A549 (cell line): ENCODE measurements around the gene ARHGAP23. TPM values are rescaled to one million over a fixed set of nuclear protein-coding genes. Genes with fewer than 3 reads are reported as not detected.

Experiments used
- ATAC-seq, 2 experiments: fragments of 200-7000 bp in 1 of 2; fragments of >200 bp in 1 of 2; cut with Nextera tagmentation in 1 of 2; cut with Tn5 transposase in 1 of 2; 3 replicates each; pipeline versions ENCODE4 v1.8.0 to v1.9.1; 2018 to 2020; ENCODE audit warnings: mild to moderate bottlenecking in 1 of 2, moderate library complexity in 1 of 2
- CTCF ChIA-PET: fragments of 300-600 bp; sonication (Branson Sonifier 250); formaldehyde crosslinking; extraction: SDS; loops from one replicate; lab custom pipeline; 2021; ENCODE audit warnings: antibody characterized with exemption, inconsistent platforms; lab: Yijun Ruan, JAX
- POLR2A ChIA-PET: fragments of 350-600 bp; formaldehyde crosslinking; extraction: SDS; loops from one replicate; lab custom pipeline; 2021; ENCODE audit warnings: antibody characterized with exemption, inconsistent platforms; lab: Yijun Ruan, JAX
- DNase-seq, 2 experiments: peaks; one replicate each; pipeline versions ENCODE4 v3.0.0 to v3.0.0-alpha.2; 2011 to 2016; ENCODE audit warnings: low read depth in 1 of 2, low spot score in 1 of 2
- FAIRE-seq: peaks from 2 replicates; lab custom pipeline; 2011; peaks lifted over from hg19 to GRCh38; lab: Jason Lieb, UNC
- H3K27ac ChIP-seq, 2 experiments: fragments of >200 bp; sonication (Bioruptor Twin); formaldehyde crosslinking; 3 replicates each; pipeline ENCODE4 v1.5.1; 2016 to 2017
- H3K4me1 ChIP-seq: fragments of >200 bp; sonication (Bioruptor Twin); formaldehyde crosslinking; 3 replicates; pipeline ENCODE4 v1.6.1; 2016
- H3K4me2 ChIP-seq: fragments of >200 bp; sonication (Bioruptor Twin); formaldehyde crosslinking; 3 replicates; pipeline ENCODE4 v1.6.1; 2016
- H3K4me3 ChIP-seq: fragments of >200 bp; sonication (Bioruptor Twin); formaldehyde crosslinking; 3 replicates; pipeline ENCODE4 v1.5.1; 2016
- H3K9me3 ChIP-seq: fragments of >200 bp; sonication (Bioruptor Twin); formaldehyde crosslinking; 3 replicates; pipeline ENCODE4 v1.6.1; 2016
- ATOH8 ChIP-seq: fragments of 250-450 bp; sonication (Bioruptor Pico); IDR thresholded peaks from 2 replicates; pipeline ENCODE4 v1.5.0; 2020; ENCODE audit warnings: low read depth, mild to moderate bottlenecking, moderate library complexity
- CBX2 ChIP-seq: fragments of 200-600 bp; sonication (generic); IDR thresholded peaks from 2 replicates; pipeline ENCODE4 v1.6.1; 2016; ENCODE audit warnings: low read depth, mild to moderate bottlenecking, borderline replicate concordance
- EHF ChIP-seq: fragments of 250-450 bp; sonication (Bioruptor Pico); IDR thresholded peaks from 2 replicates; pipeline ENCODE4 v1.5.0; 2020; ENCODE audit warnings: mild to moderate bottlenecking
- FOSB ChIP-seq: fragments of 250-450 bp; sonication (Bioruptor Pico); IDR thresholded peaks from 2 replicates; pipeline ENCODE4 v1.5.0; 2020; ENCODE audit warnings: mild to moderate bottlenecking, moderate library complexity
- FOSL2 ChIP-seq, 2 experiments: fragments of 450-650 bp in 1 of 2; fragments of >200 bp in 1 of 2; sonication (Bioruptor Twin) in 1 of 2; formaldehyde crosslinking; IDR thresholded peaks; 2 replicates each; pipeline versions ENCODE4 v1.5.0 to v1.6.1; 2016 to 2020; ENCODE audit warnings: mild to moderate bottlenecking in 1 of 2, moderate library complexity in 1 of 2
- HDAC2 ChIP-seq: fragments of 200-600 bp; sonication (generic); IDR thresholded peaks from 2 replicates; pipeline ENCODE4 v1.6.1; 2016
- HEYL ChIP-seq: fragments of 250-450 bp; sonication (Bioruptor Pico); IDR thresholded peaks from 2 replicates; pipeline ENCODE4 v1.8.0; 2021; ENCODE audit warnings: mild to moderate bottlenecking, moderate library complexity
- HOXA7 ChIP-seq: fragments of 250-450 bp; sonication (Bioruptor Pico); IDR thresholded peaks from 2 replicates; pipeline ENCODE4 v1.5.0; 2020; ENCODE audit warnings: mild to moderate bottlenecking, moderate library complexity
- HOXB13 ChIP-seq: fragments of 250-450 bp; sonication (Bioruptor Pico); IDR thresholded peaks from 2 replicates; pipeline ENCODE4 v1.5.0; 2020; ENCODE audit warnings: low read depth, mild to moderate bottlenecking, moderate library complexity
- HOXB5 ChIP-seq: fragments of 250-450 bp; sonication (Bioruptor Pico); IDR thresholded peaks from 2 replicates; pipeline ENCODE4 v1.5.0; 2020; ENCODE audit warnings: mild to moderate bottlenecking, moderate library complexity
- JUN ChIP-seq, 2 experiments: fragments of >200 bp; sonication (Bioruptor Twin); formaldehyde crosslinking; IDR thresholded peaks; 2 replicates in 1 of 2; 3 replicates in 1 of 2; pipeline ENCODE4 v1.6.1; 2016 to 2017
- KDM1A ChIP-seq: fragments of 200-600 bp; sonication (generic); IDR thresholded peaks from 2 replicates; pipeline ENCODE4 v1.6.1; 2016; ENCODE audit warnings: low read depth, mild to moderate bottlenecking
- MAZ ChIP-seq: fragments of 150-350 bp; IDR thresholded peaks from 2 replicates; pipeline ENCODE4 v1.6.1; 2014; ENCODE audit warnings: antibody characterized with exemption, low read depth, low read length, borderline replicate concordance
- MYC ChIP-seq: IDR thresholded peaks from 2 replicates; pipeline ENCODE4 v1.6.1; 2012; ENCODE audit warnings: mild to moderate bottlenecking, inconsistent platforms, low read length, improper control_type of control experiment, borderline replicate concordance
- NFE2L2 ChIP-seq: fragments of 150-350 bp; conservative IDR thresholded peaks from 2 replicates; pipeline ENCODE4 v1.6.1; 2014; ENCODE audit warnings: low read length
- NPAS2 ChIP-seq: fragments of 250-450 bp; sonication (Bioruptor Pico); IDR thresholded peaks from 2 replicates; pipeline ENCODE4 v1.8.0; 2022; ENCODE audit warnings: mild to moderate bottlenecking, moderate library complexity, borderline replicate concordance
- RNF2 ChIP-seq: fragments of 200-600 bp; sonication (generic); IDR thresholded peaks from 2 replicates; pipeline ENCODE4 v1.6.1; 2016; ENCODE audit warnings: low read depth, mild to moderate bottlenecking, antibody characterized with exemption, moderate library complexity, borderline replicate concordance
- SMC3 ChIP-seq: fragments of >200 bp; sonication (Bioruptor Twin); formaldehyde crosslinking; IDR thresholded peaks from 3 replicates; pipeline ENCODE4 v1.6.1; 2018; ENCODE audit warnings: inconsistent platforms
- TFCP2L1 ChIP-seq: fragments of 250-450 bp; sonication (Bioruptor Pico); IDR thresholded peaks from 2 replicates; pipeline ENCODE4 v1.5.0; 2021; ENCODE audit warnings: mild to moderate bottlenecking
- USF2 ChIP-seq: fragments of 450-650 bp; IDR thresholded peaks from 2 replicates; pipeline ENCODE4 v1.6.1; 2014; ENCODE audit warnings: antibody characterized with exemption
- WGBS: methylation state at CpG from one replicate; pipeline ENCODE4 v1.1.6; 2017; ENCODE audit errors: missing lambda C conversion rate; 5-methylcytosine and 5-hydroxymethylcytosine counted together
- polyA plus RNA-seq, 4 experiments: library from polyadenylated mRNA; depleted of rRNA in 3 of 4; stranded (reverse); fragments of >200 nt; fragmentation: RNase III in 1 of 4; extraction: RNeasy Plus Mini Kit Qiagen cat#74134 plus additional on column Dnase treatment in 1 of 4; gene quantifications; 2 replicates in 3 of 4; 3 replicates in 1 of 4; pipeline ENCODE4 v1.2.3, GENCODE V29; 2011 to 2017

ARHGAP23 gene
- polyA plus RNA-seq, 2 of the 4 experiments (the other 2 are of a cell fraction), result 4.8 to 32.6 TPM

- DNase-seq (no peak), ATAC-seq (no peak), FAIRE-seq (no peak)
- no peaks in the 10 kb centered on the region for H3K9me3 ChIP-seq
- 65% methylated on average over 17 of the region's 17 CpGs for WGBS
- ChIA-PET POLR2A (no interaction called here), CTCF (interaction anchor here (0.7 to 12.7 kb wide), 18 partner anchors 8 to 245 kb away, joined by 3 to 173 read pairs (median 14); no protein-coding TSS in a partner anchor)
- H3K4me1 ChIP-seq, result peaks cover 2% of the 10 kb centered on the region; the same call in 2 of the 3 replicates
- H3K4me2 ChIP-seq, result no peak overlapping the region
- H3K4me3 ChIP-seq, result no peak overlapping the region
- TF ChIP-seq MAZ (no peak), JUN (IDR thresholded peaks at IDR 0.05) (no peak), USF2 (no peak), TFCP2L1 (CRISPR knock-in tag) (no peak), HOXA7 (CRISPR knock-in tag) (no peak), FOSB (CRISPR knock-in tag) (no peak), HEYL (no peak), FOSL2 (IDR thresholded peaks at IDR 0.05) (no peak), FOSL2 (CRISPR knock-in tag; IDR thresholded peaks at IDR 0.05) (no peak), NPAS2 (CRISPR knock-in tag) (no peak), RNF2 (no peak), HOXB5 (CRISPR knock-in tag) (no peak)
- no peak overlapping the region for H3K27ac ChIP-seq
Observed at GRCh38 chr17:38421871-38422827, 6.1 kb upstream of the ARHGAP23 start.

- ATAC-seq, result no peak
- no peak overlapping the region for H3K4me3 ChIP-seq
- ChIA-PET CTCF (interaction anchor here (0.6 to 12.7 kb wide), 42 partner anchors 8 to 256 kb away, joined by 3 to 173 read pairs (median 5); no protein-coding TSS in a partner anchor), POLR2A (no interaction called here)
- no peaks in the 10 kb centered on the region for H3K9me3 ChIP-seq
- DNase-seq, result no peak
- TF ChIP-seq EHF, result no peak
- no peak for TF ChIP-seq NPAS2 (CRISPR knock-in tag)
- TF ChIP-seq HDAC2, result no peak
- TF ChIP-seq HOXB13 (CRISPR knock-in tag), result no peak
- TF ChIP-seq ATOH8 (CRISPR knock-in tag), result no peak
- no peak for TF ChIP-seq NFE2L2
- TF ChIP-seq SMC3, result no peak
- no peak for TF ChIP-seq CBX2
- TF ChIP-seq RNF2, result no peak
- no peak for TF ChIP-seq KDM1A
- no peak for TF ChIP-seq MYC
- peaks cover 13% of the 10 kb centered on the region for H3K4me1 ChIP-seq
- WGBS, result 48% methylated on average over 6 of the region's 6 CpGs
- H3K27ac ChIP-seq, result no peak overlapping the region
- H3K4me2 ChIP-seq, result no peak overlapping the region
- no peak for FAIRE-seq
Observed at GRCh38 chr17:38424297-38424972, 3.8 kb upstream of the ARHGAP23 start.
